ENCODE data around the gene IL37. TPM values are rescaled to one million over a fixed set of nuclear protein-coding genes. Genes with fewer than 3 reads are reported as not detected.

IL37 gene
- total RNA-seq, 1 experiment from 2014 or later: not detected

- Histone ChIP-seq H3T11ph (ENCODE audit: low read length) (no peak overlapping the region), H3K14ac (ENCODE audit: insufficient read depth, low read length) (no peak overlapping the region), H2AFZ (ENCODE audit: low read length) (no peak overlapping the region), H3K23me2 (ENCODE audit: insufficient read length, low read depth, low read length, poor library complexity, severe bottlenecking) (no peaks in the 10 kb centered on the region), H3K4ac (ENCODE audit: low read depth, low read length) (no peak overlapping the region), H2AK5ac (ENCODE audit: insufficient read length, low read length) (no peak overlapping the region), H2BK15ac (ENCODE audit: low read depth, low read length) (no peak overlapping the region), H3K4me2 (ENCODE audit: insufficient read depth, insufficient read length, low read length) (no peak overlapping the region), H3K9ac (ENCODE audit: extremely low read depth, insufficient read length, low read length) (no peak overlapping the region), H3K56ac (ENCODE audit: insufficient read length, low read depth, low read length) (no peak overlapping the region), H3K18ac (ENCODE audit: insufficient read length, low read depth, low read length) (no peak overlapping the region), H4K8ac (replicated peaks; ENCODE audit: insufficient read length, low read depth, low read length) (no peak overlapping the region), H2BK20ac (ENCODE audit: low read depth, low read length, poor library complexity, severe bottlenecking) (no peak overlapping the region), H3K79me1 (ENCODE audit: insufficient read depth, low read depth, low read length, poor library complexity, severe bottlenecking) (no peaks in the 10 kb centered on the region), H3K9me3 (ENCODE audit: control insufficient read depth, low read depth, low read length) (no peaks in the 10 kb centered on the region), H3K4me1 (ENCODE audit: insufficient read depth, low read length) (no peaks in the 10 kb centered on the region), H4K91ac (ENCODE audit: insufficient read length, low read depth, low read length) (no peak overlapping the region), H3K27ac (ENCODE audit: insufficient read length, low read depth, low read length) (no peak overlapping the region), H4K5ac (ENCODE audit: insufficient read length, low read depth, low read length) (no peak overlapping the region), H3K23ac (ENCODE audit: insufficient read length, low read depth, low read length) (no peak overlapping the region), H4K20me1 (ENCODE audit: control insufficient read depth, insufficient read depth, insufficient read length) (no peaks in the 10 kb centered on the region), H2BK120ac (ENCODE audit: low read depth, low read length, poor library complexity, severe bottlenecking) (no peak overlapping the region), H2BK12ac (ENCODE audit: insufficient read length, low read depth, low read length) (no peak overlapping the region), H2BK5ac (ENCODE audit: insufficient read length, low read length) (no peak overlapping the region), H3K79me2 (ENCODE audit: insufficient read depth, low read length) (no peaks in the 10 kb centered on the region), H3K27me3 (ENCODE audit: insufficient read depth, low read length) (no peaks in the 10 kb centered on the region)
- DNase-seq: no peak
- no peak overlapping the region for H3K27ac Mint-ChIP-seq
- TF ChIP-seq CTCF (conservative IDR thresholded peaks at IDR 0.05): no peak
- no peaks in the 10 kb centered on the region for H3K36me3 Mint-ChIP-seq (ENCODE audit: insufficient read depth in 1 of 3, low read depth in 3 of 3)
- WGBS (ENCODE audit: extremely low coverage, insufficient read length, low lambda C conversion rate): no CpG with 5 or more reads among the region's 2 CpGs
- peaks cover 0 to 20% of the 10 kb centered on the region in 2 experiments; a peak in 2 of 5 replicates for H3K9me3 Mint-ChIP-seq
- H3K4me3 Mint-ChIP-seq: no peak overlapping the region
- H3K27me3 Mint-ChIP-seq (ENCODE audit: low read depth): peaks cover 13% of the 10 kb centered on the region
- H3K4me1 Mint-ChIP-seq: no peaks in the 10 kb centered on the region
Observed at GRCh38 chr2:112967023-112967422, 56.1 kb downstream of the IL37 start.

Other genes with a start within 250 kb of the IL37 start
- gene NT5DC4, start 190.1 kb upstream of the IL37 start, total RNA-seq (2021): not detected in 2 replicates
- gene CKAP2L, start 146.6 kb upstream of the IL37 start, total RNA-seq (2021): 18.8 and 23.3 TPM in 2 replicates
- 0.35 and 0.39 TPM in 2 replicates for gene IL1A, start 126.7 kb upstream of the IL37 start, total RNA-seq (2021)
- gene IL1B, start 74.4 kb upstream of the IL37 start, total RNA-seq (2021): not detected in 2 replicates
- gene IL36G, start 66.8 kb downstream of the IL37 start, total RNA-seq (2021): not detected in 2 replicates
- not detected in 2 replicates for gene IL36A, start 94.3 kb downstream of the IL37 start, total RNA-seq (2021)
- gene IL36B, start 141.7 kb downstream of the IL37 start, total RNA-seq (2021): not detected in 2 replicates
- gene IL36RN, start 148.0 kb downstream of the IL37 start, total RNA-seq (2021): not detected in 2 replicates
- gene IL1F10, start 156.8 kb downstream of the IL37 start, total RNA-seq (2021): not detected in 2 replicates
- not detected in 2 replicates for gene IL1RN, start 216.4 kb downstream of the IL37 start, total RNA-seq (2021)

Measured in H9 (cell line).